HepG2 (cell line): Measurements from ENCODE around the gene CHCHD6. TPM values are rescaled to one million over a fixed set of nuclear protein-coding genes. Genes with fewer than 3 reads are reported as not detected.

Experiments used
- BCL3 ChIP-seq: sonication (generic); formaldehyde crosslinking; IDR thresholded peaks from 2 replicates; pipeline ENCODE4 v1.5.1; 2020; ENCODE audit warnings: mild to moderate bottlenecking, missing genetic modification reagents, moderate library complexity
- DBP ChIP-seq: sonication (generic); formaldehyde crosslinking; IDR thresholded peaks from 2 replicates; pipeline ENCODE4 v1.4.0; 2020; ENCODE audit warnings: missing genetic modification reagents; ENCODE audit errors: not compliant biosample characterization
- ELK4 ChIP-seq: sonication (generic); formaldehyde crosslinking; IDR thresholded peaks from 2 replicates; pipeline ENCODE4 v1.9.0; 2021; ENCODE audit warnings: missing genetic modification reagents, borderline replicate concordance
- NPAS2 ChIP-seq: sonication (generic); formaldehyde crosslinking; IDR thresholded peaks from 2 replicates; pipeline ENCODE4 v1.8.0; 2022; ENCODE audit warnings: mild to moderate bottlenecking, missing genetic modification reagents, borderline replicate concordance
- SMC3 ChIP-seq: IDR thresholded peaks from 2 replicates; pipeline ENCODE4 v1.6.1; 2011; ENCODE audit warnings: low read length, improper control_type of control experiment
- TFDP2 ChIP-seq: sonication (generic); formaldehyde crosslinking; IDR thresholded peaks from 2 replicates; pipeline ENCODE4 v1.4.0; 2020; ENCODE audit warnings: missing genetic modification reagents
- ZGPAT ChIP-seq: IDR thresholded peaks from 2 replicates; pipeline ENCODE4 v1.6.1; 2016; ENCODE audit warnings: mild to moderate bottlenecking
- ZNF18 ChIP-seq: sonication (generic); formaldehyde crosslinking; IDR thresholded peaks from 2 replicates; pipeline ENCODE4 v1.8.0; 2022; ENCODE audit warnings: mild to moderate bottlenecking, missing genetic modification reagents; ENCODE audit not compliant: insufficient replicate concordance
- polyA plus RNA-seq, 8 experiments: library from polyadenylated mRNA; depleted of rRNA in 3 of 8; stranded (reverse) in 7 of 8; unstranded in 1 of 8; fragments of >200 nt; fragmentation: Illumina TruSeq in 4 of 8; extraction: Trizol in 4 of 8; gene quantifications; 2 replicates each; pipeline versions ENCODE4 v1.2.1 to v1.2.3, GENCODE V29; 2011 to 2016; ENCODE audit warnings: low read depth in 4 of 8, missing spikeins in 1 of 8, mixed read lengths in 1 of 8; ENCODE audit not compliant: insufficient read depth in 1 of 8
- total RNA-seq, 5 experiments: library from RNA; depleted of rRNA; stranded (reverse); fragments of >200 nt; fragmentation: Illumina TruSeq; extraction: Trizol; gene quantifications; 2 replicates each; pipeline ENCODE4 v1.2.3, GENCODE V29; 2016; ENCODE audit warnings: low read depth in 1 of 5

The CHCHD6 gene
- total and polyA plus RNA-seq, 2 of the 13 experiments (the other 11 are each of a cell fraction or from before 2014, with no cell fraction given) = 20.3 to 20.8 TPM

GRCh38 chr3:126685493-126685892 lies 18.5 kb upstream of the CHCHD6 start (continued):
- TF ChIP-seq ZNF18 (CRISPR knock-in tag) = no peak
- no peak for TF ChIP-seq ELK4 (CRISPR knock-in tag)
- no peak for TF ChIP-seq BCL3 (CRISPR knock-in tag)
- TF ChIP-seq SMC3 = no peak
- TF ChIP-seq NPAS2 = no peak
- no peak for TF ChIP-seq DBP (CRISPR knock-in tag)
- TF ChIP-seq ZGPAT (CRISPR knock-in tag) = no peak
- TF ChIP-seq TFDP2 (CRISPR knock-in tag) = no peak
- TF ChIP-seq, all 625 proteins: peak for 0
